ENCODE results near the gene SLF2.
A peak's percentile ranks its signal among the peaks of the same experiment; 100 is the strongest.
"Not testable (repeated sequence)": the region's sequence is repeated elsewhere in the genome, so short reads cannot be mapped to it uniquely, and the experiment has no call there.

SLF2 gene

GRCh38 chr10:100962351-100963080 is 49.8 kb downstream of the SLF2 start:
- DNase-seq (ENCODE audit: low spot score): no peak

GRCh38 chr10:100963826-100964225 is 51.1 kb downstream of the SLF2 start:
- DNase-seq (ENCODE audit: low spot score): no peak

GRCh38 chr10:100965820-100966219 is 53.1 kb downstream of the SLF2 start:
- DNase-seq (ENCODE audit: low spot score): no peak

- DNase-seq (ENCODE audit: low spot score): no peak
Measured at GRCh38 chr10:100966887-100967286, 54.1 kb downstream of the SLF2 start.

- no peak for DNase-seq (ENCODE audit: low spot score)
Measured at GRCh38 chr10:100967332-100967731, 54.6 kb downstream of the SLF2 start.

GRCh38 chr10:100968062-100968736 is 55.4 kb downstream of the SLF2 start:
- no peak for DNase-seq (ENCODE audit: low spot score)

GRCh38 chr10:100968863-100969186 is 56.1 kb downstream of the SLF2 start:
- DNase-seq (ENCODE audit: low spot score): peak; percentile 41

- DNase-seq (ENCODE audit: low spot score): peak; percentile 75
Measured at GRCh38 chr10:100969187-100970075, 56.7 kb downstream of the SLF2 start, which contains the start of gene SEMA4G. Gene SEMA4G, plus strand, starts transcription at chr10:100969504. Its CDS starts 3,409 bp downstream, at chr10:100972913.

GRCh38 chr10:100970076-100970913 is 57.5 kb downstream of the SLF2 start:
- DNase-seq (ENCODE audit: low spot score): no peak

- peak; percentile 84 for DNase-seq (ENCODE audit: low spot score)
Measured at GRCh38 chr10:100970914-100971811, 58.4 kb downstream of the SLF2 start.

GRCh38 chr10:100972115-100972903 is 59.5 kb downstream of the SLF2 start:
- no peak for DNase-seq (ENCODE audit: low spot score)

- no peak for DNase-seq (ENCODE audit: low spot score)
Measured at GRCh38 chr10:100972904-100973535, 60.3 kb downstream of the SLF2 start.

- DNase-seq (ENCODE audit: low spot score): not testable (repeated sequence)
Measured at GRCh38 chr10:100975397-100975796, 62.6 kb downstream of the SLF2 start.

- DNase-seq (ENCODE audit: low spot score): no peak
Measured at GRCh38 chr10:100976906-100977305, 64.1 kb downstream of the SLF2 start.

- no peak for DNase-seq (ENCODE audit: low spot score)
Measured at GRCh38 chr10:100977436-100977835, 64.7 kb downstream of the SLF2 start.

GRCh38 chr10:100978121-100978900 is 65.5 kb downstream of the SLF2 start:
- no peak for DNase-seq (ENCODE audit: low spot score)

GRCh38 chr10:100978901-100979195 is 66.1 kb downstream of the SLF2 start:
- no peak for DNase-seq (ENCODE audit: low spot score)

- no peak for DNase-seq (ENCODE audit: low spot score)
Measured at GRCh38 chr10:100979791-100980272, 67.1 kb downstream of the SLF2 start.

GRCh38 chr10:100980311-100980710 is 67.5 kb downstream of the SLF2 start:
- DNase-seq (ENCODE audit: low spot score): no peak

All from HuH-7 (cell line).